Gastrocnemius medialis (tissue), 4 donors: Measurements from ENCODE around the gene ASTN2. TPM values are rescaled to one million over a fixed set of nuclear protein-coding genes. Genes with fewer than 3 reads are reported as not detected.

Experiments used
- ATAC-seq, 2 donors: fragments of 150-250 bp; one replicate each; pipeline ENCODE4 v1.9.1; 2016
- DNase-seq, 2 donors: peaks; one replicate each; pipeline ENCODE4 v3.0.0-alpha.2; 2019
- H3K27ac ChIP-seq, 4 donors: fragments of 200-600 bp; sonication (generic); 1 replicate in 1 of 4; 2 replicates in 3 of 4; pipeline ENCODE4 v1.5.1; 2016 to 2018; ENCODE audit warnings: mild to moderate bottlenecking in 2 of 4, moderate library complexity in 1 of 4
- H3K27me3 ChIP-seq, 3 donors: fragments of 200-600 bp; sonication (generic) in 2 of 3; 1 replicate in 1 of 3; 2 replicates in 2 of 3; pipeline versions ENCODE4 v1.5.1 to v1.6.0; 2016 to 2019; ENCODE audit warnings: mild to moderate bottlenecking in 1 of 3, moderate library complexity in 1 of 3
- H3K36me3 ChIP-seq, 2 donors: fragments of 200-600 bp; sonication (generic) in 1 of 2; one replicate each; pipeline ENCODE4 v1.5.1; 2017 to 2018
- H3K4me1 ChIP-seq, 2 donors: fragments of 200-600 bp; sonication (generic) in 1 of 2; one replicate each; pipeline ENCODE4 v1.5.1; 2016 to 2017; ENCODE audit warnings: mild to moderate bottlenecking in 2 of 2
- H3K4me3 ChIP-seq, 4 donors: fragments of 200-600 bp; sonication (generic) in 3 of 4; 1 replicate in 1 of 4; 2 replicates in 3 of 4; pipeline ENCODE4 v1.5.1; 2016 to 2019; ENCODE audit warnings: mild to moderate bottlenecking in 2 of 4
- H3K9me3 ChIP-seq, 3 donors: fragments of 200-600 bp; sonication (generic) in 2 of 3; 1 replicate in 1 of 3; 2 replicates in 2 of 3; pipeline ENCODE4 v1.5.1; 2016 to 2019
- POLR2A ChIP-seq, 2 donors: fragments of 450-650 bp; IDR thresholded peaks; one replicate each; pipeline ENCODE4 v1.6.1; 2017; ENCODE audit warnings: antibody characterized with exemption in 2 of 2, mild to moderate bottlenecking in 2 of 2, moderate library complexity in 2 of 2
- in situ Hi-C, 4 donors: fragments of 200-750 bp; cut with MboI; loops; one replicate each; pipeline versions ENCODE4 v1.15.0 to v1.8.0; 2017; ENCODE audit warnings: low sequenced_read_pairs in 4 of 4
- intact Hi-C: fragments of 100-400 bp; cut with DNase I; formaldehyde crosslinking; loops from one replicate; pipeline ENCODE4 v1.15.1; 2023; ENCODE audit warnings: low total_unique reads
- total RNA-seq, 4 donors: library from RNA; depleted of rRNA; stranded (reverse); fragments of >200 nt; gene quantifications; one replicate each; pipeline versions ENCODE4 v1.1.0 to v1.2.3, GENCODE V29; 2016
- TF ChIP-seq, protein P1 (sequence below), 5 experiments: fragments of 450-650 bp in 3 of 5; fragments of 200-600 bp in 2 of 5; sonication (generic) in 2 of 5; IDR thresholded peaks in 4 of 5; conservative IDR thresholded peaks in 1 of 5; 1 replicate in 4 of 5; 2 replicates in 1 of 5; pipeline ENCODE4 v1.5.1; 2016 to 2019; ENCODE audit warnings: antibody characterized with exemption in 5 of 5, mild to moderate bottlenecking in 3 of 5, moderate library complexity in 3 of 5

Gene ASTN2
- total RNA-seq, 4 donors from 2014 or later = 2.5 to 4.6 (median 3.7) TPM

DNA sequence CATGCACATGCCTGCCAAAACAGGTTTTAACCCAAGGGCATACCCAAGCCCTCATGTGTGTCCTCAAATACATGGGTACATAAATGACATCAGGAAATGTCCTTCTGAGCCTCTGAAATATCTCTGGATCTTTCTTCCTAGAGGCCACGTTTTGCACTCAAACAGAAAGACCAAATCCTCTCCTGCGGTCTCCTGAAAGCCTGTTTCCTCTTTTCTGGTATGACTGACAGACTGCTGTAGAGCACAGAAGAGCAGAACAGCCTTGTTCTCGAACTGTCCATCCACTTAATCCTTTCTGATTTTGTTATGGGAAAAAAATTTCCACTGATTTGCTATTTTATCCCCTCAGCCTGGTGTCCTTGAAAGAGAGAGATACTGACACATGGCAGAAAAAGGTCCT lies 107.2 kb downstream of the ASTN2 start:
- intact Hi-C loops = no loop called here
- Histone ChIP-seq H3K4me1 (no peaks in the 10 kb centered on the region), H3K27ac (no peak overlapping the region), H3K4me3 (no peak overlapping the region), H3K36me3 (no peaks in the 10 kb centered on the region), H3K27me3 (peaks cover 0 to 3% (median 0%) of the 10 kb centered on the region in 3 donors), H3K9me3 (no peaks in the 10 kb centered on the region)
- DNase-seq = no peak
- no peak for ATAC-seq
- no peak for TF ChIP-seq POLR2A (IDR thresholded peaks at IDR 0.05)
- TF ChIP-seq, protein P1, sequence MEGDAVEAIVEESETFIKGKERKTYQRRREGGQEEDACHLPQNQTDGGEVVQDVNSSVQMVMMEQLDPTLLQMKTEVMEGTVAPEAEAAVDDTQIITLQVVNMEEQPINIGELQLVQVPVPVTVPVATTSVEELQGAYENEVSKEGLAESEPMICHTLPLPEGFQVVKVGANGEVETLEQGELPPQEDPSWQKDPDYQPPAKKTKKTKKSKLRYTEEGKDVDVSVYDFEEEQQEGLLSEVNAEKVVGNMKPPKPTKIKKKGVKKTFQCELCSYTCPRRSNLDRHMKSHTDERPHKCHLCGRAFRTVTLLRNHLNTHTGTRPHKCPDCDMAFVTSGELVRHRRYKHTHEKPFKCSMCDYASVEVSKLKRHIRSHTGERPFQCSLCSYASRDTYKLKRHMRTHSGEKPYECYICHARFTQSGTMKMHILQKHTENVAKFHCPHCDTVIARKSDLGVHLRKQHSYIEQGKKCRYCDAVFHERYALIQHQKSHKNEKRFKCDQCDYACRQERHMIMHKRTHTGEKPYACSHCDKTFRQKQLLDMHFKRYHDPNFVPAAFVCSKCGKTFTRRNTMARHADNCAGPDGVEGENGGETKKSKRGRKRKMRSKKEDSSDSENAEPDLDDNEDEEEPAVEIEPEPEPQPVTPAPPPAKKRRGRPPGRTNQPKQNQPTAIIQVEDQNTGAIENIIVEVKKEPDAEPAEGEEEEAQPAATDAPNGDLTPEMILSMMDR (IDR thresholded peaks at IDR 0.05 in 4 of 5, conservative IDR thresholded peaks at IDR 0.05 in 1 of 5) = no peak
- in situ Hi-C loops = no loop called here

GRCh38 chr9:117306032-117306431 lies 108.8 kb downstream of the ASTN2 start:
- H3K4me1 ChIP-seq = no peaks in the 10 kb centered on the region
- intact Hi-C loops = no loop called here
- ATAC-seq = no peak
- in situ Hi-C loops = no loop called here
- TF ChIP-seq, protein P1 (IDR thresholded peaks at IDR 0.05 in 4 of 5, conservative IDR thresholded peaks at IDR 0.05 in 1 of 5) = no peak
- H3K4me3 ChIP-seq = no peak overlapping the region
- no peak for DNase-seq
- no peaks in the 10 kb centered on the region for H3K9me3 ChIP-seq
- H3K27ac ChIP-seq = no peak overlapping the region
- H3K27me3 ChIP-seq = peaks cover 0 to 3% (median 0%) of the 10 kb centered on the region in 3 donors
- H3K36me3 ChIP-seq = no peaks in the 10 kb centered on the region

- intact Hi-C loops = no loop called here
- Histone ChIP-seq H3K27ac (no peak overlapping the region), H3K4me1 (no peaks in the 10 kb centered on the region), H3K36me3 (no peaks in the 10 kb centered on the region), H3K9me3 (no peaks in the 10 kb centered on the region), H3K27me3 (peaks cover 0 to 3% (median 0%) of the 10 kb centered on the region in 3 donors), H3K4me3 (no peak overlapping the region)
- no peak for ATAC-seq
- no peak for DNase-seq
- TF ChIP-seq, protein P1 (IDR thresholded peaks at IDR 0.05 in 4 of 5, conservative IDR thresholded peaks at IDR 0.05 in 1 of 5) = no peak
- TF ChIP-seq POLR2A (IDR thresholded peaks at IDR 0.05) = no peak
- in situ Hi-C loops = no loop called here
These were observed 109.4 kb downstream of the ASTN2 start for GRCh38 chr9:117305454-117305853.

DNA sequence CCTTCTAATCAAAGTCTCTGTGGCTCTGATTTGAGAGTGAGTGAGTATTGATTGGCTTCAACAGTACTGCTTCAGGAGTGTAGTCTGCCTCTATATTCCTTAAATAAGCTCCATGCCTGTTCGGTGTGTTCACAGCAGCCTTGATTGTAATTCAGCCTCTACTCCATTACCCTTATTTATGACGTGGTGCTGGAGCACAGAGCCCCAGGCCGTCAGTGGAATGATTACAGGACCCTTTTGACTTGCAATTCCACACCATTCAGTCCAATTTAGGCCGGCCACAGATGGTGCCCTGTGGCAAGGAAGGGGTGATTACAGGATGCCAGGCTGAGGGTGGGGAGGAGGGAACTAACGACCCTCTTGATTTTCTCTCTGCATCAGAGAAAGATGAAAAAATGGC lies 110.3 kb downstream of the ASTN2 start:
- Histone ChIP-seq H3K4me3 (no peak overlapping the region), H3K27ac (no peak overlapping the region), H3K9me3 (no peaks in the 10 kb centered on the region), H3K36me3 (no peaks in the 10 kb centered on the region), H3K27me3 (peaks cover 0 to 3% (median 0%) of the 10 kb centered on the region in 3 donors), H3K4me1 (no peaks in the 10 kb centered on the region)
- DNase-seq (no peak), ATAC-seq (no peak)
- intact Hi-C loops = no loop called here
- no peak for TF ChIP-seq POLR2A (IDR thresholded peaks at IDR 0.05)
- TF ChIP-seq, protein P1 (IDR thresholded peaks at IDR 0.05 in 4 of 5, conservative IDR thresholded peaks at IDR 0.05 in 1 of 5) = no peak
- in situ Hi-C loops = no loop called here

GRCh38 chr9:117303643-117304230 lies 111.1 kb downstream of the ASTN2 start:
- Histone ChIP-seq H3K9me3 (no peaks in the 10 kb centered on the region), H3K27me3 (peaks cover 0 to 3% (median 0%) of the 10 kb centered on the region in 3 donors), H3K36me3 (no peaks in the 10 kb centered on the region), H3K4me3 (no peak overlapping the region), H3K4me1 (no peaks in the 10 kb centered on the region), H3K27ac (no peak overlapping the region)
- in situ Hi-C loops (no loop called here), intact Hi-C loops (no loop called here)
- TF ChIP-seq, protein P1 (IDR thresholded peaks at IDR 0.05 in 4 of 5, conservative IDR thresholded peaks at IDR 0.05 in 1 of 5) = no peak
- no peak for TF ChIP-seq POLR2A (IDR thresholded peaks at IDR 0.05)
- ATAC-seq (no peak), DNase-seq (no peak)
